GM10266 (cell line): Measurements from ENCODE around the gene TANC1.
A peak's percentile ranks its signal among the peaks of the same experiment; 100 is the strongest.

Experiments
- DNase-seq: peaks from one replicate; pipeline ENCODE4 v3.0.0; 2012; ENCODE audit errors: extremely low spot score
- TF ChIP-seq, protein P1 (sequence below): IDR thresholded peaks from 2 replicates; pipeline ENCODE4 v1.5.1; 2012; ENCODE audit warnings: mild to moderate bottlenecking, low read depth; ENCODE audit not compliant: control insufficient read depth, insufficient read depth; ENCODE audit errors: missing control alignments

TANC1 gene

GRCh38 chr2:159174759-159175158, 206.3 kb downstream of the TANC1 start:
- no peak for DNase-seq
- TF ChIP-seq, protein P1, sequence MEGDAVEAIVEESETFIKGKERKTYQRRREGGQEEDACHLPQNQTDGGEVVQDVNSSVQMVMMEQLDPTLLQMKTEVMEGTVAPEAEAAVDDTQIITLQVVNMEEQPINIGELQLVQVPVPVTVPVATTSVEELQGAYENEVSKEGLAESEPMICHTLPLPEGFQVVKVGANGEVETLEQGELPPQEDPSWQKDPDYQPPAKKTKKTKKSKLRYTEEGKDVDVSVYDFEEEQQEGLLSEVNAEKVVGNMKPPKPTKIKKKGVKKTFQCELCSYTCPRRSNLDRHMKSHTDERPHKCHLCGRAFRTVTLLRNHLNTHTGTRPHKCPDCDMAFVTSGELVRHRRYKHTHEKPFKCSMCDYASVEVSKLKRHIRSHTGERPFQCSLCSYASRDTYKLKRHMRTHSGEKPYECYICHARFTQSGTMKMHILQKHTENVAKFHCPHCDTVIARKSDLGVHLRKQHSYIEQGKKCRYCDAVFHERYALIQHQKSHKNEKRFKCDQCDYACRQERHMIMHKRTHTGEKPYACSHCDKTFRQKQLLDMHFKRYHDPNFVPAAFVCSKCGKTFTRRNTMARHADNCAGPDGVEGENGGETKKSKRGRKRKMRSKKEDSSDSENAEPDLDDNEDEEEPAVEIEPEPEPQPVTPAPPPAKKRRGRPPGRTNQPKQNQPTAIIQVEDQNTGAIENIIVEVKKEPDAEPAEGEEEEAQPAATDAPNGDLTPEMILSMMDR, result no peak

GRCh38 chr2:159175182-159175581, 206.7 kb downstream of the TANC1 start:
- no peak for DNase-seq
- TF ChIP-seq, protein P1, result peak; percentile 20

GRCh38 chr2:159175927-159176326, 207.5 kb downstream of the TANC1 start:
- no peak for DNase-seq
- TF ChIP-seq, protein P1, result no peak

- DNase-seq, result no peak
- TF ChIP-seq, protein P1, result no peak
Observed at GRCh38 chr2:159176555-159176954, 208.1 kb downstream of the TANC1 start.

GRCh38 chr2:159177357-159177756, 208.9 kb downstream of the TANC1 start:
- no peak for DNase-seq
- TF ChIP-seq, protein P1, result no peak

DNA sequence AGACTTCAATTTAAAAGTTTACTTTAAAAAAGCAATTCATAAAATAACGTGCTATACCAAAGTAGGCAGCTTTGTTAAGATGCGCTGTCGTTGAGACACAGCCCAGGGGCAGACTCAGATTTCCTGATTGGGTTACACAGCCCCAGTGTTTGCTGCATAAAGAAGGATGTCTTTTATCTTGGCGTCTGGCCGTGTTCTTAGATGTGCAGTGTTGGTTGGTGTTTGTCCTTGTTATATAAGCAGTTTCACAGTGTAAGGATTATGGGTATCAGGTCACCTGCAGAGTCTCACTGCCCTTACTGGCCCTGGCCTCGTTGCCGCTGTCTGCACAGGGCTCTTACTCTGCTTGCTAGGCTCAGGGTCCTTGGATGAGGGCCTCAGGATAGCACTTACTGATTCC, 209.5 kb downstream of the TANC1 start:
- TF ChIP-seq, protein P1, result no peak
- DNase-seq, result no peak

DNA sequence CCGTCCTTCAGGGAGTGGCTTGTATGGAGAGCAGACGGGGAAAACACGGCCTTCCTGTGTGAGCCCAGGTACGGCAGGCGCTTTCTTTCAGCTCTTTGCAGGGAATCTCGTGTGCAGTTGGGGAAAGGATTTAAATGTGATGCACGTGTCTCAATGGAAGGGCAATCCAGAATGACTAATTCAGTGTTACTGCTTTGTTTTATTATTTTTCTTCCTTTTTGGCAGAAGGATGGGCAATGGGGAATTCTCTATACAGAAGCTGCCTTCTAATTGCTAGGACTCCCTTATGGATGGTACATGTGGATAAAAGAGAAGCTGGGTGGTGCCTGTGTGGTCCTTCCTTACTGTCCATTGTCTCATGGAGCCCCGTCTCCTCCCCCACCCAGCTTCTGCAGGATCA, 210.7 kb downstream of the TANC1 start:
- TF ChIP-seq, protein P1, result no peak

More for the DNA sequence above, 210.7 kb downstream of the TANC1 start:
- DNase-seq, result no peak
